HCT116 (cell line): ENCODE results near the gene NUP188. TPM values are rescaled to one million over a fixed set of nuclear protein-coding genes. Genes with fewer than 3 reads are reported as not detected.

Experiments used
- ATAC-seq: fragments of 200-7000 bp; cut with Tn5 transposase; 2 replicates; pipeline ENCODE4 v1.9.1; 2020; ENCODE audit warnings: mild to moderate bottlenecking, moderate library complexity
- BruUV-seq: library from RNA; stranded (reverse); fragments of 400-500 nt; replicated peaks from 2 replicates; lab custom pipeline; 2021; lab: Mats Ljungman, UMichigan
- CTCF ChIA-PET: fragments of 300-600 bp; sonication (Branson Sonifier 250); formaldehyde crosslinking; loops from one replicate; lab custom pipeline; 2021; ENCODE audit warnings: antibody characterized with exemption; lab: Charles Lee
- POLR2A ChIA-PET: fragments of 300-600, 350-600 bp; sonication (Branson Sonifier 250); formaldehyde crosslinking; loops from one replicate; lab custom pipeline; 2021; ENCODE audit warnings: antibody characterized with exemption; lab: Charles Lee
- RAD21 ChIA-PET, 2 experiments: fragments of 300-600 bp; sonication (Branson Sonifier 250); formaldehyde crosslinking; loops; one replicate each; lab custom pipeline; 2023; ENCODE audit warnings: low total read pairs in 2 of 2; ENCODE audit not compliant: uncharacterized antibody in 2 of 2, unreplicated experiment in 2 of 2, low non-redundant PET in 1 of 2; lab: Charles Lee
- DNase-seq: peaks from one replicate; pipeline ENCODE4 v3.0.0-alpha.2; 2010; ENCODE audit warnings: low read depth, low spot score
- H2AFZ ChIP-seq: fragments of 200-600 bp; shearing (Covaris generic), sonication (generic); 2 replicates; pipeline ENCODE4 v1.6.1; 2017; ENCODE audit warnings: low read depth, mixed run types, mixed read lengths, antibody characterized with exemption, low read length; ENCODE audit not compliant: poor library complexity, severe bottlenecking
- H3K27ac ChIP-seq: 2 replicates; pipeline ENCODE4 v1.5.1; 2012; ENCODE audit warnings: low read depth, low read length
- H3K27me3 ChIP-seq: fragments of 200-600 bp; sonication (generic); 2 replicates; pipeline ENCODE4 v1.6.1; 2016; ENCODE audit warnings: mixed run types, low read length, mixed read lengths; ENCODE audit not compliant: insufficient read depth
- H3K36me3 ChIP-seq, 2 experiments: fragments of 200-500 bp in 1 of 2; fragments of 200-600 bp in 1 of 2; sonication (Bioruptor generic) in 1 of 2; sonication (generic) in 1 of 2; 2 replicates each; pipeline versions ENCODE4 v1.5.1 to v1.6.1; 2014 to 2016; ENCODE audit warnings: low read length in 2 of 2, inconsistent platforms in 1 of 2, mixed read lengths in 1 of 2, mixed run types in 1 of 2; ENCODE audit not compliant: insufficient read depth in 2 of 2, control insufficient read depth in 1 of 2
- H3K4me1 ChIP-seq, 2 experiments: fragments of 200-600 bp in 1 of 2; sonication (generic) in 1 of 2; 2 replicates each; pipeline versions ENCODE4 v1.5.1 to v1.6.1; 2012 to 2017; ENCODE audit warnings: low read length in 2 of 2, inconsistent platforms in 1 of 2, mild to moderate bottlenecking in 1 of 2, mixed read lengths in 1 of 2, mixed run types in 1 of 2, moderate library complexity in 1 of 2; ENCODE audit not compliant: insufficient read depth in 2 of 2, control insufficient read depth in 1 of 2
- H3K4me2 ChIP-seq: fragments of 200-600 bp; sonication (generic); 2 replicates; pipeline ENCODE4 v1.6.1; 2017; ENCODE audit warnings: mixed run types, low read length, mixed read lengths
- H3K4me3 ChIP-seq, 2 experiments: fragments of 200-600 bp in 1 of 2; sonication (generic) in 1 of 2; replicated peaks in 1 of 2; 2 replicates each; pipeline ENCODE4 v1.5.1; 2011 to 2016; ENCODE audit warnings: low read length in 2 of 2, control low read depth in 1 of 2, low read depth in 1 of 2, mild to moderate bottlenecking in 1 of 2, mixed read lengths in 1 of 2, mixed run types in 1 of 2
- H3K79me2 ChIP-seq: fragments of 200-600 bp; sonication (generic); 2 replicates; pipeline ENCODE4 v1.6.1; 2017; ENCODE audit warnings: mild to moderate bottlenecking, mixed run types, low read length, moderate library complexity, mixed read lengths; ENCODE audit not compliant: insufficient read depth
- H3K9ac ChIP-seq: fragments of 200-600 bp; sonication (generic); 2 replicates; pipeline ENCODE4 v1.6.1; 2016; ENCODE audit warnings: low read length, mixed read lengths
- H3K9me2 ChIP-seq: fragments of 200-600 bp; sonication (generic), shearing (Covaris generic); 2 replicates; pipeline ENCODE4 v1.6.1; 2017; ENCODE audit warnings: mixed run types, mild to moderate bottlenecking, moderate library complexity; ENCODE audit not compliant: insufficient read depth
- H3K9me3 ChIP-seq, 2 experiments: fragments of 200-500 bp in 1 of 2; fragments of 200-600 bp in 1 of 2; sonication (Bioruptor generic) in 1 of 2; sonication (generic) in 1 of 2; 2 replicates each; pipeline ENCODE4 v1.6.1; 2014 to 2017; ENCODE audit warnings: low read length in 2 of 2, mixed read lengths in 2 of 2, inconsistent platforms in 1 of 2, low read depth in 1 of 2, mild to moderate bottlenecking in 1 of 2, mixed run types in 1 of 2, moderate library complexity in 1 of 2; ENCODE audit not compliant: control insufficient read depth in 1 of 2, insufficient read depth in 1 of 2
- H4K20me1 ChIP-seq: fragments of 200-600 bp; sonication (generic), shearing (Covaris generic); 2 replicates; pipeline ENCODE4 v1.6.1; 2017; ENCODE audit warnings: mixed run types, mild to moderate bottlenecking, moderate library complexity; ENCODE audit not compliant: insufficient read depth
- CBX3 ChIP-seq: IDR thresholded peaks from 2 replicates; pipeline ENCODE4 v1.6.1; 2012; ENCODE audit warnings: low read depth
- EGR1 ChIP-seq: IDR thresholded peaks from 2 replicates; pipeline ENCODE4 v1.6.1; 2012; ENCODE audit warnings: low read depth
- ELF1 ChIP-seq: IDR thresholded peaks from 2 replicates; pipeline ENCODE4 v1.6.1; 2012; ENCODE audit warnings: low read depth, borderline replicate concordance
- EZH2phosphoT487 ChIP-seq: fragments of 200-600 bp; IDR thresholded peaks from 2 replicates; pipeline ENCODE4 v1.6.1; 2018; ENCODE audit warnings: antibody characterized with exemption, borderline replicate concordance
- FOSL1 ChIP-seq: IDR thresholded peaks from 2 replicates; pipeline ENCODE4 v1.6.1; 2012; ENCODE audit warnings: low read depth
- POLR2A ChIP-seq: IDR thresholded peaks from 2 replicates; pipeline ENCODE4 v1.7.0; 2011; ENCODE audit warnings: borderline replicate concordance; ENCODE audit not compliant: insufficient read depth, insufficient read length; ENCODE audit errors: extremely low read depth
- RAD21 ChIP-seq: IDR thresholded peaks from 2 replicates; pipeline ENCODE4 v1.6.1; 2012; ENCODE audit warnings: low read depth, mild to moderate bottlenecking
- SIN3A ChIP-seq: IDR thresholded peaks from 2 replicates; pipeline ENCODE4 v1.6.1; 2012; ENCODE audit warnings: low read depth
- SP1 ChIP-seq: IDR thresholded peaks from 2 replicates; pipeline ENCODE4 v1.6.1; 2012; ENCODE audit warnings: low read depth
- YY1 ChIP-seq: IDR thresholded peaks from 2 replicates; pipeline ENCODE4 v1.6.1; 2011; ENCODE audit warnings: low read length, low read depth, moderate library complexity, mild to moderate bottlenecking; ENCODE audit not compliant: insufficient replicate concordance; ENCODE audit errors: extremely low read depth
- ZFX ChIP-seq: fragments of 450-650 bp; IDR thresholded peaks from 2 replicates; pipeline ENCODE4 v1.6.1; 2017
- ZNF274 ChIP-seq: fragments of 200-500 bp; sonication (Bioruptor generic); IDR thresholded peaks from 2 replicates; pipeline ENCODE4 v1.6.1; 2014; ENCODE audit warnings: mild to moderate bottlenecking, low read depth, low read length, inconsistent platforms
- intact Hi-C: fragments of 100-400 bp; cut with micrococcal nuclease; formaldehyde crosslinking; loops from 2 replicates; pipeline ENCODE4 v1.10.0; 2022
- total RNA-seq: library from RNA; stranded (reverse); gene quantifications from one replicate; pipeline ENCODE4 v1.2.1, GENCODE V29; 2021; ENCODE audit not compliant: unreplicated experiment
- TF ChIP-seq, protein P1 (sequence below): IDR thresholded peaks from 2 replicates; pipeline ENCODE4 v1.6.1; 2012
- TF ChIP-seq, protein P2 (sequence below): IDR thresholded peaks from 2 replicates; pipeline ENCODE4 v1.6.1; 2012
- TF ChIP-seq, protein P3 (sequence below): IDR thresholded peaks from 2 replicates; pipeline ENCODE4 v1.6.1; 2012; ENCODE audit warnings: low read depth
- TF ChIP-seq, protein P4 (sequence below): IDR thresholded peaks from 2 replicates; pipeline ENCODE4 v1.6.1; 2011; ENCODE audit warnings: mild to moderate bottlenecking, low read length, moderate library complexity; ENCODE audit not compliant: insufficient replicate concordance; ENCODE audit errors: extremely low read depth

The NUP188 gene
- total RNA-seq, 1 experiment from 2014 or later = 115 TPM

DNA sequence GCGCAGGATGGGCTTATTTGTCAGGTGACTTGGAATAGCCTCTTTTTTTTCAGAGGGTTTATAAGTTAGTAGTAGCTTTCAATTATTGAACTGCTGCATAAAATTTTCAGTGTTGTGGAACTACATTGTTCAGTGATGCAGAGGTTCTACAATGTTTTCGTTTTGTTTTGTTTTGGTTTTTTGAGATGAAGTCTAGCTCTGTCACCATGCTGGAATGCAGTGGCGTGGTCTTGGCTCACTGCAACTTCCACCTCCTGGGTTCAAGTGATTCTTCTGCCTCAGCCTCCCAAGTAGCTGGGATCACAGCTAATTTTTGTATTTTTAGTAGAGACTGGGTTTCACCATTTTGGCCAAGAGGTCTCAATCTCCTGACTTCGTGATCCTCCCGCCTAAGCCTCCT lies 22.0 kb downstream of the NUP188 start:
- no peak overlapping the region for H3K27ac ChIP-seq
- 0 out of 2 replicates have a peak, but pooled peaks cover 7% of the 10 kb centered on the region for H4K20me1 ChIP-seq
- no TSS peak for BruUV-seq
- ChIA-PET RAD21 (no interaction called here), POLR2A (no interaction called here)
- peaks cover 34 to 53% of the 10 kb centered on the region in 2 experiments for H3K36me3 ChIP-seq
- H3K4me2 ChIP-seq = no peak overlapping the region
- H2AFZ ChIP-seq = no peak overlapping the region
- H3K4me3 ChIP-seq = no peak overlapping the region
- ATAC-seq = no peak
- intact Hi-C loops = no loop called here
- peaks cover 9% of the 10 kb centered on the region for H3K79me2 ChIP-seq
- H3K9me3 ChIP-seq = no peaks in the 10 kb centered on the region
- no peak overlapping the region for H3K9ac ChIP-seq
- no peaks in the 10 kb centered on the region for H3K4me1 ChIP-seq
- no peaks in the 10 kb centered on the region for H3K9me2 ChIP-seq
- TF ChIP-seq RAD21 (no peak), EGR1 (no peak), ELF1 (no peak), CBX3 (no peak), YY1 (no peak), POLR2A (no peak)
- TF ChIP-seq, protein P1, sequence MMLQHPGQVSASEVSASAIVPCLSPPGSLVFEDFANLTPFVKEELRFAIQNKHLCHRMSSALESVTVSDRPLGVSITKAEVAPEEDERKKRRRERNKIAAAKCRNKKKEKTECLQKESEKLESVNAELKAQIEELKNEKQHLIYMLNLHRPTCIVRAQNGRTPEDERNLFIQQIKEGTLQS = no peak
- TF ChIP-seq, protein P2, sequence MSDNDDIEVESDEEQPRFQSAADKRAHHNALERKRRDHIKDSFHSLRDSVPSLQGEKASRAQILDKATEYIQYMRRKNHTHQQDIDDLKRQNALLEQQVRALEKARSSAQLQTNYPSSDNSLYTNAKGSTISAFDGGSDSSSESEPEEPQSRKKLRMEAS = no peak
- TF ChIP-seq, all 23 proteins: peak for 0
- CTCF ChIA-PET = no interaction called here
- no peaks in the 10 kb centered on the region for H3K27me3 ChIP-seq
- DNase-seq = no peak

DNA sequence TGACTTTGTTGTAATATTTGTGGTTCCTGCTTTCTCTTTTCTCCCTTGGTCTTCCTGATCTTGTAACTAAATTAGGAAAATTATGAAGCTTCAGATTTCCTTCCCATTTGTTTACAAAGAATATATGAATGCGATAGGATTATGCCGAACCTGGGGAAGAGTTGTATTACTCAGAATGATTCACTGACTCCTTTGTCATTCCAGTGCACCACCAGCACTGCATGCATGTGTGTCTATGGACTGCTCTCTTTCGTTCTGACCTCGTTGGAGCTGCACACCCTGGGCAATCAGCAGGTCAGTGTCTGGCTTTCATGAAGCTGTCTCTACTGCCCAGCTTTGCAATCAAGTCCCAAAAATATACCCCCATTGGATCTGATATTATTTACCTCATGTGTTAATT lies 25.5 kb downstream of the NUP188 start:
- Histone ChIP-seq H3K4me2 (no peak overlapping the region), H3K27me3 (no peaks in the 10 kb centered on the region), H4K20me1 (0 out of 2 replicates have a peak, but pooled peaks cover 7% of the 10 kb centered on the region), H3K4me3 (no peak overlapping the region), H3K9me2 (no peaks in the 10 kb centered on the region), H3K4me1 (no peaks in the 10 kb centered on the region), H3K36me3 (peaks cover 52 to 66% of the 10 kb centered on the region in 2 experiments), H3K9me3 (no peaks in the 10 kb centered on the region), H3K9ac (no peak overlapping the region), H3K27ac (no peak overlapping the region), H3K79me2 (peaks cover 8% of the 10 kb centered on the region; the same call in 1 of the 2 replicates), H2AFZ (no peak overlapping the region)
- no peak for DNase-seq
- no TSS peak for BruUV-seq
- ChIA-PET POLR2A (no interaction called here), RAD21 (no interaction called here), CTCF (interaction anchor here (0.6 to 1.6 kb wide), 2 partner anchors 154 to 650 kb away, joined by 3 read pairs; partner anchors contain the start of gene ENDOG)
- ATAC-seq = no peak
- intact Hi-C loops = loop anchor here (5.0 kb wide), 1 partner anchor 44 kb away; no protein-coding TSS in a partner anchor
- no peak for TF ChIP-seq CBX3
- TF ChIP-seq SP1 = no peak
- no peak for TF ChIP-seq EZH2phosphoT487
- no peak for TF ChIP-seq FOSL1
- no peak for TF ChIP-seq SIN3A
- no peak for TF ChIP-seq ZFX
- TF ChIP-seq, protein P3, sequence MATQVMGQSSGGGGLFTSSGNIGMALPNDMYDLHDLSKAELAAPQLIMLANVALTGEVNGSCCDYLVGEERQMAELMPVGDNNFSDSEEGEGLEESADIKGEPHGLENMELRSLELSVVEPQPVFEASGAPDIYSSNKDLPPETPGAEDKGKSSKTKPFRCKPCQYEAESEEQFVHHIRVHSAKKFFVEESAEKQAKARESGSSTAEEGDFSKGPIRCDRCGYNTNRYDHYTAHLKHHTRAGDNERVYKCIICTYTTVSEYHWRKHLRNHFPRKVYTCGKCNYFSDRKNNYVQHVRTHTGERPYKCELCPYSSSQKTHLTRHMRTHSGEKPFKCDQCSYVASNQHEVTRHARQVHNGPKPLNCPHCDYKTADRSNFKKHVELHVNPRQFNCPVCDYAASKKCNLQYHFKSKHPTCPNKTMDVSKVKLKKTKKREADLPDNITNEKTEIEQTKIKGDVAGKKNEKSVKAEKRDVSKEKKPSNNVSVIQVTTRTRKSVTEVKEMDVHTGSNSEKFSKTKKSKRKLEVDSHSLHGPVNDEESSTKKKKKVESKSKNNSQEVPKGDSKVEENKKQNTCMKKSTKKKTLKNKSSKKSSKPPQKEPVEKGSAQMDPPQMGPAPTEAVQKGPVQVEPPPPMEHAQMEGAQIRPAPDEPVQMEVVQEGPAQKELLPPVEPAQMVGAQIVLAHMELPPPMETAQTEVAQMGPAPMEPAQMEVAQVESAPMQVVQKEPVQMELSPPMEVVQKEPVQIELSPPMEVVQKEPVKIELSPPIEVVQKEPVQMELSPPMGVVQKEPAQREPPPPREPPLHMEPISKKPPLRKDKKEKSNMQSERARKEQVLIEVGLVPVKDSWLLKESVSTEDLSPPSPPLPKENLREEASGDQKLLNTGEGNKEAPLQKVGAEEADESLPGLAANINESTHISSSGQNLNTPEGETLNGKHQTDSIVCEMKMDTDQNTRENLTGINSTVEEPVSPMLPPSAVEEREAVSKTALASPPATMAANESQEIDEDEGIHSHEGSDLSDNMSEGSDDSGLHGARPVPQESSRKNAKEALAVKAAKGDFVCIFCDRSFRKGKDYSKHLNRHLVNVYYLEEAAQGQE = no peak
- TF ChIP-seq POLR2A = no peak
- TF ChIP-seq ZNF274 = no peak
- TF ChIP-seq, protein P4, sequence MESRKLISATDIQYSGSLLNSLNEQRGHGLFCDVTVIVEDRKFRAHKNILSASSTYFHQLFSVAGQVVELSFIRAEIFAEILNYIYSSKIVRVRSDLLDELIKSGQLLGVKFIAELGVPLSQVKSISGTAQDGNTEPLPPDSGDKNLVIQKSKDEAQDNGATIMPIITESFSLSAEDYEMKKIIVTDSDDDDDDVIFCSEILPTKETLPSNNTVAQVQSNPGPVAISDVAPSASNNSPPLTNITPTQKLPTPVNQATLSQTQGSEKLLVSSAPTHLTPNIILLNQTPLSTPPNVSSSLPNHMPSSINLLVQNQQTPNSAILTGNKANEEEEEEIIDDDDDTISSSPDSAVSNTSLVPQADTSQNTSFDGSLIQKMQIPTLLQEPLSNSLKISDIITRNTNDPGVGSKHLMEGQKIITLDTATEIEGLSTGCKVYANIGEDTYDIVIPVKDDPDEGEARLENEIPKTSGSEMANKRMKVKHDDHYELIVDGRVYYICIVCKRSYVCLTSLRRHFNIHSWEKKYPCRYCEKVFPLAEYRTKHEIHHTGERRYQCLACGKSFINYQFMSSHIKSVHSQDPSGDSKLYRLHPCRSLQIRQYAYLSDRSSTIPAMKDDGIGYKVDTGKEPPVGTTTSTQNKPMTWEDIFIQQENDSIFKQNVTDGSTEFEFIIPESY = no peak
